ENCODE measurements around the gene FLT4. TPM values are rescaled to one million over a fixed set of nuclear protein-coding genes. Genes with fewer than 3 reads are reported as not detected.

The FLT4 gene
- total and polyA plus RNA-seq, 9 of the 15 experiments (the other 6 are each of a cell fraction or from before 2014, with no cell fraction given): 0.01 to 0.42 (median 0.14) TPM; not detected in 2

DNA sequence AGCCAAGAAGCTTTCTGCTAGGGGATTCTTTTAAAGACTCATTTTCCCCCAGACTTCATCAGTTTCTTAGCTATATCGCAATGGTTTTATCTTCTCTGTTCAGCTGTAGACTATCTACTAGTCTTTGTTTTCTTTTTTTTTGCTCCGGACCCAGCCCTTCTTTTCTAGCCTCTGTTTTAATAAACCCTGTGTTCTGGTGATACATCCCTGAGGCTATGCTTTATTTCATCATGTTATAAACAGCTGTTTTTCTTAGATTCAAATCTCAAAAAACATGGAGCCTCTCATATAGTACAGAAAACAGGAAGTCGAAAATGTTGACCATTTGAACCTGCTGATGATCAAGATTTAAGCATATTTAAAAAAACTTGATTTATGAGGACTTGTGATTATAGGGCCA, 95.9 kb downstream of the FLT4 start (continued):
- TF ChIP-seq, protein P1, sequence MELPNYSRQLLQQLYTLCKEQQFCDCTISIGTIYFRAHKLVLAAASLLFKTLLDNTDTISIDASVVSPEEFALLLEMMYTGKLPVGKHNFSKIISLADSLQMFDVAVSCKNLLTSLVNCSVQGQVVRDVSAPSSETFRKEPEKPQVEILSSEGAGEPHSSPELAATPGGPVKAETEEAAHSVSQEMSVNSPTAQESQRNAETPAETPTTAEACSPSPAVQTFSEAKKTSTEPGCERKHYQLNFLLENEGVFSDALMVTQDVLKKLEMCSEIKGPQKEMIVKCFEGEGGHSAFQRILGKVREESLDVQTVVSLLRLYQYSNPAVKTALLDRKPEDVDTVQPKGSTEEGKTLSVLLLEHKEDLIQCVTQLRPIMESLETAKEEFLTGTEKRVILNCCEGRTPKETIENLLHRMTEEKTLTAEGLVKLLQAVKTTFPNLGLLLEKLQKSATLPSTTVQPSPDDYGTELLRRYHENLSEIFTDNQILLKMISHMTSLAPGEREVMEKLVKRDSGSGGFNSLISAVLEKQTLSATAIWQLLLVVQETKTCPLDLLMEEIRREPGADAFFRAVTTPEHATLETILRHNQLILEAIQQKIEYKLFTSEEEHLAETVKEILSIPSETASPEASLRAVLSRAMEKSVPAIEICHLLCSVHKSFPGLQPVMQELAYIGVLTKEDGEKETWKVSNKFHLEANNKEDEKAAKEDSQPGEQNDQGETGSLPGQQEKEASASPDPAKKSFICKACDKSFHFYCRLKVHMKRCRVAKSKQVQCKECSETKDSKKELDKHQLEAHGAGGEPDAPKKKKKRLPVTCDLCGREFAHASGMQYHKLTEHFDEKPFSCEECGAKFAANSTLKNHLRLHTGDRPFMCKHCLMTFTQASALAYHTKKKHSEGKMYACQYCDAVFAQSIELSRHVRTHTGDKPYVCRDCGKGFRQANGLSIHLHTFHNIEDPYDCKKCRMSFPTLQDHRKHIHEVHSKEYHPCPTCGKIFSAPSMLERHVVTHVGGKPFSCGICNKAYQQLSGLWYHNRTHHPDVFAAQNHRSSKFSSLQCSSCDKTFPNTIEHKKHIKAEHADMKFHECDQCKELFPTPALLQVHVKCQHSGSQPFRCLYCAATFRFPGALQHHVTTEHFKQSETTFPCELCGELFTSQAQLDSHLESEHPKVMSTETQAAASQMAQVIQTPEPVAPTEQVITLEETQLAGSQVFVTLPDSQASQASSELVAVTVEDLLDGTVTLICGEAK (IDR thresholded peaks at IDR 0.05): no peak
- TF ChIP-seq, protein P1 (CRISPR knock-in tag; IDR thresholded peaks at IDR 0.05): no peak
- TF ChIP-seq NFATC3 (IDR thresholded peaks at IDR 0.05) (0 out of 2 replicates have a peak, but pooled peaks have one; percentile 34), ZNF134 (CRISPR knock-in tag; conservative IDR thresholded peaks at IDR 0.05) (no peak), NR2F6 (CRISPR knock-in tag; IDR thresholded peaks at IDR 0.05) (no peak), ZNF561 (CRISPR knock-in tag; conservative IDR thresholded peaks at IDR 0.05) (no peak), TAF1 (IDR thresholded peaks at IDR 0.05; ENCODE audit: control insufficient read depth, extremely low read depth, insufficient read depth, low read length, severe bottlenecking) (no peak), MTA1 (IDR thresholded peaks at IDR 0.05; ENCODE audit: borderline replicate concordance) (no peak), ZNF436 (CRISPR knock-in tag; IDR thresholded peaks at IDR 0.05) (no peak), CEBPG (CRISPR knock-in tag; IDR thresholded peaks at IDR 0.05) (peak; percentile 49; the same call in 1 of the 2 replicates), CEBPG (tag; conservative IDR thresholded peaks at IDR 0.05 in 1 of 2, IDR thresholded peaks at IDR 0.05 in 1 of 2) (peak; percentile 28 to 80; a peak in 2 of 4 replicates), ZNF143 (CRISPR knock-in tag; IDR thresholded peaks at IDR 0.05) (no peak), GATAD2B (IDR thresholded peaks at IDR 0.05; ENCODE audit: borderline replicate concordance) (no peak), CCNT2 (IDR thresholded peaks at IDR 0.05; ENCODE audit: borderline replicate concordance, extremely low read depth, insufficient read length, low read depth, low read length) (no peak), ZNF121 (CRISPR knock-in tag; conservative IDR thresholded peaks at IDR 0.05) (no peak), ETV1 (tag; conservative IDR thresholded peaks at IDR 0.05; ENCODE audit: low read depth) (no peak), ZNF165 (CRISPR knock-in tag; IDR thresholded peaks at IDR 0.05; ENCODE audit: borderline replicate concordance) (no peak), KDM2B (CRISPR knock-in tag; IDR thresholded peaks at IDR 0.05) (peak; percentile 15; the same call in 1 of the 2 replicates), EP300 (IDR thresholded peaks at IDR 0.05; ENCODE audit: low read length) (peak; percentile 83)
- TF ChIP-seq, protein P2, sequence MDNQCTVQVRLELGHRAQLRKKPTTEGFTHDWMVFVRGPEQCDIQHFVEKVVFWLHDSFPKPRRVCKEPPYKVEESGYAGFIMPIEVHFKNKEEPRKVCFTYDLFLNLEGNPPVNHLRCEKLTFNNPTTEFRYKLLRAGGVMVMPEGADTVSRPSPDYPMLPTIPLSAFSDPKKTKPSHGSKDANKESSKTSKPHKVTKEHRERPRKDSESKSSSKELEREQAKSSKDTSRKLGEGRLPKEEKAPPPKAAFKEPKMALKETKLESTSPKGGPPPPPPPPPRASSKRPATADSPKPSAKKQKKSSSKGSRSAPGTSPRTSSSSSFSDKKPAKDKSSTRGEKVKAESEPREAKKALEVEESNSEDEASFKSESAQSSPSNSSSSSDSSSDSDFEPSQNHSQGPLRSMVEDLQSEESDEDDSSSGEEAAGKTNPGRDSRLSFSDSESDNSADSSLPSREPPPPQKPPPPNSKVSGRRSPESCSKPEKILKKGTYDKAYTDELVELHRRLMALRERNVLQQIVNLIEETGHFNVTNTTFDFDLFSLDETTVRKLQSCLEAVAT (IDR thresholded peaks at IDR 0.05): 0 out of 4 replicates have a peak, but pooled peaks have one; percentile 20 to 31
